Activated naive CD4-positive, alpha-beta T cell treated with anti-CD3 and anti-CD28 coated beads for 36 hours (primary cell): Measurements from ENCODE around the gene CPA4. TPM values are rescaled to one million over a fixed set of nuclear protein-coding genes. Genes with fewer than 3 reads are reported as not detected.
"Not testable (repeated sequence)": the region's sequence is repeated elsewhere in the genome, so short reads cannot be mapped to it uniquely, and the experiment has no call there.

ENCODE experiments used
- CTCF ChIA-PET: fragments of 350-600 bp; sonication (Branson Sonifier 250); formaldehyde crosslinking; loops from one replicate; lab custom pipeline; 2021; ENCODE audit warnings: antibody characterized with exemption; lab: Charles Lee
- DNase-seq: peaks from one replicate; pipeline ENCODE4 v3.0.0-alpha.2; 2020
- H3K27ac Mint-ChIP-seq: one replicate; pipeline ENCODE4 v1.8.0; 2021; ENCODE audit warnings: mild to moderate bottlenecking, mixed read lengths
- H3K27me3 Mint-ChIP-seq: one replicate; pipeline ENCODE4 v1.8.0; 2021; ENCODE audit warnings: low read depth, mixed read lengths
- H3K36me3 Mint-ChIP-seq: one replicate; pipeline ENCODE4 v1.8.0; 2021; ENCODE audit warnings: low read depth, mixed read lengths
- H3K4me1 Mint-ChIP-seq: one replicate; pipeline ENCODE4 v1.8.0; 2021; ENCODE audit warnings: low read depth, mixed read lengths
- H3K4me3 Mint-ChIP-seq: one replicate; pipeline ENCODE4 v1.8.0; 2021; ENCODE audit warnings: mild to moderate bottlenecking, moderate library complexity, mixed read lengths
- H3K9me3 Mint-ChIP-seq: one replicate; pipeline ENCODE4 v1.8.0; 2021; ENCODE audit warnings: mixed read lengths
- intact Hi-C: fragments of 100-400 bp; cut with micrococcal nuclease; formaldehyde crosslinking; loops from one replicate; pipeline ENCODE4 v1.15.1; 2023
- total RNA-seq, 2 experiments: library from RNA; stranded (reverse); gene quantifications; one replicate each; pipeline ENCODE4 v1.2.3, GENCODE V29; 2021

The CPA4 gene
- total RNA-seq, 2 experiments from 2014 or later, result not detected

DNA sequence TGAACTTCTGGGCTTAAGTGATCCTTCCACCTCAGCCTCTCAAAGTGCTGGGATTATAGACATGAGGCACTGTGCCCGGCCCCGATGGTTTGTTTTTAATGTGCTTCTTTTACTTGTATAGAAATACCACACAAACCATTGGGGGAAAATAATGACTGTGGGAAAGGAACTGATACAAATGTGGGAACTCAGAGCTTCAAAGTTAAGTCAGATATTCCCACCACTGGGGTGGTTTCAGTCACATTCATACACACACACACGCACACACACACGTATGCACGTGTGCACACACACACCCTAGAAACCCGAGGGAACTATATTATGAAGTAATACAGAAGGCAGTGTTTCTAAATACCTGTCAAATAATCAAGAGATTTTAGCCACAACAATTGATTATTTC lies 17.0 kb downstream of the CPA4 start:
- DNase-seq, result no peak
- no peaks in the 10 kb centered on the region for H3K27me3 Mint-ChIP-seq
- no peaks in the 10 kb centered on the region for H3K36me3 Mint-ChIP-seq
- CTCF ChIA-PET, result interaction anchor here (1.2 kb wide), 1 partner anchor 12 kb away, joined by 3 read pairs; no protein-coding TSS in a partner anchor
- H3K4me1 Mint-ChIP-seq, result no peaks in the 10 kb centered on the region
- no peaks in the 10 kb centered on the region for H3K9me3 Mint-ChIP-seq
- no peak overlapping the region for H3K4me3 Mint-ChIP-seq
- H3K27ac Mint-ChIP-seq, result no peak overlapping the region
- intact Hi-C loops, result loop anchor here (5.0 kb wide), 1 partner anchor 68 kb away; no protein-coding TSS in a partner anchor

- CTCF ChIA-PET, result no interaction called here
- H3K4me3 Mint-ChIP-seq, result no peak overlapping the region
- no peaks in the 10 kb centered on the region for H3K36me3 Mint-ChIP-seq
- intact Hi-C loops, result no loop called here
- H3K9me3 Mint-ChIP-seq, result no peaks in the 10 kb centered on the region
- no peaks in the 10 kb centered on the region for H3K4me1 Mint-ChIP-seq
- no peaks in the 10 kb centered on the region for H3K27me3 Mint-ChIP-seq
- no peak overlapping the region for H3K27ac Mint-ChIP-seq
- no peak for DNase-seq
Observed at GRCh38 chr7:130314305-130314704, 21.3 kb downstream of the CPA4 start.

GRCh38 chr7:130319541-130319940 lies 26.6 kb downstream of the CPA4 start:
- no peak for DNase-seq
- Mint-ChIP-seq H3K4me1 (no peaks in the 10 kb centered on the region), H3K9me3 (no peaks in the 10 kb centered on the region), H3K27ac (no peak overlapping the region), H3K36me3 (no peaks in the 10 kb centered on the region), H3K27me3 (no peaks in the 10 kb centered on the region), H3K4me3 (no peak overlapping the region)
- CTCF ChIA-PET, result no interaction called here
- intact Hi-C loops, result no loop called here

DNA sequence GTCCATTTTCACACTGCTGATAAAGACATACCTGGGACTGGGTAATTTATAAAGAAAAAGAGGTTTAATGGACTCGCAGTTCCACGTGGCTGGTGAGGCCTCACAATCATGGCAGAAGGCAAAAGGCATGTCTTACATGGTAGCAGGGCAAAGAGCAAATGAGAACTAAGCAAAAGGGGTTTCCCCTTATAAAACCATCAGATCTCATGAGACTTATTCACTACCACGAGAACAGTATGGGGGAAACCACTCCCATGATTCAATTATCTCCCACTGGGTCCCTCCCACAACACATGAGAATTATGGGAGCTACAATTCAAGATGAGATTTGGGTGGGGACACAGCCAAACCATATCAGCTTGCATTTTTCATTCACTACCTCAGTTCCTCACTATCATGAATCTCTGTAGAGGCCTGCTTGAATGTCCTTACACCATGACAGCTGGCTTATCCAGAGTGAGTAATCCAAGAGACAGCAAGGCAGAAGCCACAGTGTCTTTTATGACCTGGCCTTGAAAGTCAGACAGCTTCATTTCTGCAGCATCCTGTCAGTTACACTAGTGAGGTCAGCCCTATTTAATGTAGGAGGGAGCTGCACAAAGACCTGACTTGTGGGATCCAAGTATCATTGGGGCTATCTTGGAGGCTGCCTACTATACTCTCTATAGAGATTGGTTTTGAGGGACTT lies 28.7 kb downstream of the CPA4 start:
- intact Hi-C loops, H3K4me3 Mint-ChIP-seq, DNase-seq, H3K27me3 Mint-ChIP-seq, H3K4me1 Mint-ChIP-seq, H3K27ac Mint-ChIP-seq, H3K36me3 Mint-ChIP-seq, H3K9me3 Mint-ChIP-seq: not testable (repeated sequence)
- CTCF ChIA-PET, result interaction anchor here (0.6 to 1.4 kb wide), 3 partner anchors 12 to 109 kb away, joined by 3 to 5 read pairs (median 4); no protein-coding TSS in a partner anchor

- CTCF ChIA-PET, result interaction anchor here (1.4 kb wide), 1 partner anchor 13 kb away, joined by 3 read pairs; no protein-coding TSS in a partner anchor
- intact Hi-C loops, result no loop called here
- Mint-ChIP-seq H3K27ac (no peak overlapping the region), H3K27me3 (no peaks in the 10 kb centered on the region), H3K9me3 (no peaks in the 10 kb centered on the region), H3K36me3 (no peaks in the 10 kb centered on the region), H3K4me3 (no peak overlapping the region), H3K4me1 (no peaks in the 10 kb centered on the region)
- DNase-seq, result no peak
Observed at GRCh38 chr7:130322615-130323014, 29.7 kb downstream of the CPA4 start.

- Mint-ChIP-seq H3K4me1 (no peaks in the 10 kb centered on the region), H3K27ac (no peak overlapping the region), H3K27me3 (no peaks in the 10 kb centered on the region), H3K4me3 (no peak overlapping the region), H3K36me3 (no peaks in the 10 kb centered on the region), H3K9me3 (no peaks in the 10 kb centered on the region)
- CTCF ChIA-PET, result interaction anchor here (0.6 kb wide), 1 partner anchor 288 kb away, joined by 3 read pairs; no protein-coding TSS in a partner anchor
- intact Hi-C loops, result no loop called here
- DNase-seq, result no peak
Observed at GRCh38 chr7:130324306-130324943, 31.5 kb downstream of the CPA4 start.

GRCh38 chr7:130329681-130330080 lies 36.7 kb downstream of the CPA4 start:
- H3K36me3 Mint-ChIP-seq, result no peaks in the 10 kb centered on the region
- peaks cover 3% of the 10 kb centered on the region for H3K4me1 Mint-ChIP-seq
- no peak for DNase-seq
- intact Hi-C loops, result no loop called here
- H3K27me3 Mint-ChIP-seq, result no peaks in the 10 kb centered on the region
- CTCF ChIA-PET, result no interaction called here
- H3K9me3 Mint-ChIP-seq, result no peaks in the 10 kb centered on the region
- no peak overlapping the region for H3K4me3 Mint-ChIP-seq
- H3K27ac Mint-ChIP-seq, result no peak overlapping the region

DNA sequence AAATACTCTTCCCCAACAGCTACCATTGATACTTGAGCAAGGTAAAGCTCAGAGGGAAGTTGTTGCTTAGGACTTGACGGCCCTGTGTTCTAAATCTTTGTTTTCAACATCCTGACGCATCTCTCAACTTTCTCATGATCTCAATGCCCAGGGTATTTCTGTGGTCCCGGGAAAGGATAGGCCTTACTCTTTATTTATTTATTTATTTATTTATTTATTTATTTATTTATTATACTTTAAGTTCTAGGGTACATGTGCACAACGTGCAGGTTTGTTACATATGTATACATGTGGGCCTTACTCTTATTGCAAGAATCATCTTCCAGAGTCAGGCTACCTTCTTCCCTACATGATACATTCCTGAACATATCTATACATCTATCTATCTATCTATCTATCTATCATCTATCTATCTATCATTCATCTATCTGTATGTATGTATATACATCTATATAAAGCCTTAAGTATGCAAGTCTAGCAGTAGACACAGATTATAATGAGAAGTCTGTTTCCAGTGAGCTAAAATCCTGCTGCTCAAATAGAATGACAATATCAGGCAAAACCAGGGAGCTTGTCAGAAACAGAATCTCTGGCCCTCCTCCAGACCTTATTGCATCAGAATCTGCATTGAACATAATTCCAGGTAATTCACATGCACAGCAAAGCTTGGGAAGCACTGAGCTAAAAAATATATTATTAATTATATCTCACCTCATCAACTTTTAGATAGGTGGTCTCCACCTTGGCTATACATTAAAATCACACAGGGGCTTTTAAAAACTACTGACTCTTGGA lies 39.5 kb downstream of the CPA4 start:
- Mint-ChIP-seq H3K4me3 (no peak overlapping the region), H3K27ac (no peak overlapping the region), H3K36me3 (no peaks in the 10 kb centered on the region), H3K27me3 (no peaks in the 10 kb centered on the region), H3K4me1 (peaks cover 3% of the 10 kb centered on the region), H3K9me3 (no peaks in the 10 kb centered on the region)
- intact Hi-C loops, result no loop called here
- CTCF ChIA-PET, result no interaction called here
- no peak for DNase-seq

DNA sequence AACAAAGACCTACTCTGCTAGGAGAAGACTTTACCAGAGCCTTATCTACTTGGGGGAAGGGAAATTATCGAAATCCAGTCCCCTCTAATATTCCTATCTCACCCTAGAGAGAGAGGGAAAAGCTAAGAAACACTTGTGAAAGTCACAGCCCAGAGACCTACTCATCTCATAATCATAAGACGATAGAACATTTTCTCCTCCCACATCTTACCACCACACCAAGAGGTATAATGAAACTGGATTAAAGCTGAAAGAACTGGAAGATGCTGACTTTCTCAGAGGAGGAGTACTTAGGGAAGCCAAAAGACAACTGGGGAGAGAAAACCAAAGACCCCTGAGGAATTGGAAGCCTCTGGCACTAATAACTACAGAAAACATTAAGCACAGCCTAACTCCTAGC lies 40.9 kb downstream of the CPA4 start:
- intact Hi-C loops, result no loop called here
- no peak for DNase-seq
- H3K9me3 Mint-ChIP-seq, result no peaks in the 10 kb centered on the region
- no peaks in the 10 kb centered on the region for H3K36me3 Mint-ChIP-seq
- H3K4me1 Mint-ChIP-seq, result peaks cover 3% of the 10 kb centered on the region
- H3K27ac Mint-ChIP-seq, result no peak overlapping the region
- CTCF ChIA-PET, result interaction anchor here (1.1 kb wide), 1 partner anchor 424 kb away, joined by 3 read pairs; no protein-coding TSS in a partner anchor
- H3K4me3 Mint-ChIP-seq, result no peak overlapping the region
- H3K27me3 Mint-ChIP-seq, result no peaks in the 10 kb centered on the region

DNA sequence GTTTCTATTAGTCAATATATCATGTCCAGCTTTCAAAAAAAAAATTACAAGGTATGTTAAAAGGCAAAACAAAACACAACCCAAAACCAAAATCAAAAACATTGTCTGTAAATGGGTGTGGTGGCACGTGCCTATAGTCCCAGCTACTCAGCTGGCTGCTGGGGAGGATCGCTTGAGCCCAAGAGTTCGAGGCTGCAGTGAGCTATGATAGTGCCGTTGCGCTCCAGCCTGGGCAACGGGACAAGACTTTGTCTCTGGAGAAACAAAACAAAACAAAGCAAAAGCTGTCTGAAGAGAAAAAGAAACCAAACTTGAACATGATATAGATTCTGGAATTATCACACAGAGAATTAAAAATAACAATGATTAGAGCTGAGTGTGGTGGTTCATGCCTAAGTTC lies 41.3 kb downstream of the CPA4 start:
- no peak overlapping the region for H3K4me3 Mint-ChIP-seq
- peaks cover 3% of the 10 kb centered on the region for H3K4me1 Mint-ChIP-seq
- intact Hi-C loops, result no loop called here
- CTCF ChIA-PET, result interaction anchor here (0.7 to 1.1 kb wide), 2 partner anchors 13 to 424 kb away, joined by 3 to 5 read pairs; no protein-coding TSS in a partner anchor
- H3K27ac Mint-ChIP-seq, result no peak overlapping the region
- H3K27me3 Mint-ChIP-seq, result no peaks in the 10 kb centered on the region
- no peak for DNase-seq
- no peaks in the 10 kb centered on the region for H3K9me3 Mint-ChIP-seq
- no peaks in the 10 kb centered on the region for H3K36me3 Mint-ChIP-seq

GRCh38 chr7:130337410-130337971 lies 44.5 kb downstream of the CPA4 start:
- Mint-ChIP-seq H3K9me3 (no peaks in the 10 kb centered on the region), H3K27ac (no peak overlapping the region), H3K4me1 (peaks cover 3% of the 10 kb centered on the region), H3K4me3 (no peak overlapping the region), H3K36me3 (no peaks in the 10 kb centered on the region), H3K27me3 (no peaks in the 10 kb centered on the region)
- DNase-seq, result no peak
- intact Hi-C loops, result no loop called here
- CTCF ChIA-PET, result no interaction called here

DNA sequence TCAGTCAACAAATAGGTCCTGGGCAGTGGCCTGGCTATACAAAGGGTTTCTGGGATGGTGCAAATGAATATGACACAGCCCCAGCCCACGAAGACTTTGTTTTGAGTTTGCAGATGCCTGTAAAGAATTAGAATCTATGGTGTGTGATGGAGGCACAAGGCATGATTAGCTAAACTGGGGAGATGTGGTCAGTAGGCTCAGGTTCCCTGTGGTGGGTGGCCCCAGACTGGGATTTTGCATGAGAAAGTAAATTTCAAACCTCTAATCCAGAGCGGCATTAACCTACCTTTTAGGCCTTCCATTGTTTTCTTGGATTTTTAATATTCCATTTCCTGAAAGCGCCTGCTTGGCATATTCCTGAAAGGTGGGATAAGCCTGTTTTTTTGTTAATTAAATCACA lies 45.3 kb downstream of the CPA4 start:
- Mint-ChIP-seq H3K9me3 (no peaks in the 10 kb centered on the region), H3K27me3 (no peaks in the 10 kb centered on the region), H3K4me3 (no peak overlapping the region), H3K27ac (no peak overlapping the region), H3K36me3 (no peaks in the 10 kb centered on the region), H3K4me1 (peaks cover 3% of the 10 kb centered on the region)
- DNase-seq, result no peak
- intact Hi-C loops, result no loop called here
- CTCF ChIA-PET, result no interaction called here
